ENCODE data around the gene CALML3. TPM values are rescaled to one million over a fixed set of nuclear protein-coding genes. Genes with fewer than 3 reads are reported as not detected.
A peak's percentile ranks its signal among the peaks of the same experiment; 100 is the strongest.

Gene CALML3
- polyA plus RNA-seq, 6 donors from 2014 or later, result not detected

DNA sequence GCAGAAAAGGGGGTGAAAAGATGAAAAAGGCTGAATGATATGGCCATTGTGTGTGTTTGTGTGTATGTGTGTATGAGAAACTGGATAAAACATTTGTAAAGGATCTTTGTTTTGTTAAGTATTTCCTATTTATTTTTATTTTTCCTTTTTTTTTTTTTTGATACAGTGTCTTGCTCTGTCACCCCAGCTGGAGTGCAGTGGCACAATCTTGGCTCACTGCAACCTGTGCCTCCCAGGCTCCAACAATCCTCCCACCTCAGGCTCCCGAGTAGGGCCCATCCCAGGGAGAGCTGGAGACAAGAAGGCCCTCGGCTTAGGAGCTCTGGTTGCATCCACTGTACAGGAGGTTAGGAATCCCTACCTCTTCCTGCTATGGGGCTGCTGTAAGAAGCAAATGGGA, 18.5 kb upstream of the CALML3 start:
- Mint-ChIP-seq H3K27ac (no peak overlapping the region), H3K4me3 (no peak overlapping the region), H3K36me3 (no peaks in the 10 kb centered on the region), H3K9me3 (no peaks in the 10 kb centered on the region), H3K27me3 (peaks cover 4 to 27% (median 26%) of the 10 kb centered on the region in 3 donors), H3K4me1 (no peaks in the 10 kb centered on the region)
- DNase-seq (no peak), ATAC-seq (ENCODE audit: low read depth in 2 of 2) (no peak)

DNA sequence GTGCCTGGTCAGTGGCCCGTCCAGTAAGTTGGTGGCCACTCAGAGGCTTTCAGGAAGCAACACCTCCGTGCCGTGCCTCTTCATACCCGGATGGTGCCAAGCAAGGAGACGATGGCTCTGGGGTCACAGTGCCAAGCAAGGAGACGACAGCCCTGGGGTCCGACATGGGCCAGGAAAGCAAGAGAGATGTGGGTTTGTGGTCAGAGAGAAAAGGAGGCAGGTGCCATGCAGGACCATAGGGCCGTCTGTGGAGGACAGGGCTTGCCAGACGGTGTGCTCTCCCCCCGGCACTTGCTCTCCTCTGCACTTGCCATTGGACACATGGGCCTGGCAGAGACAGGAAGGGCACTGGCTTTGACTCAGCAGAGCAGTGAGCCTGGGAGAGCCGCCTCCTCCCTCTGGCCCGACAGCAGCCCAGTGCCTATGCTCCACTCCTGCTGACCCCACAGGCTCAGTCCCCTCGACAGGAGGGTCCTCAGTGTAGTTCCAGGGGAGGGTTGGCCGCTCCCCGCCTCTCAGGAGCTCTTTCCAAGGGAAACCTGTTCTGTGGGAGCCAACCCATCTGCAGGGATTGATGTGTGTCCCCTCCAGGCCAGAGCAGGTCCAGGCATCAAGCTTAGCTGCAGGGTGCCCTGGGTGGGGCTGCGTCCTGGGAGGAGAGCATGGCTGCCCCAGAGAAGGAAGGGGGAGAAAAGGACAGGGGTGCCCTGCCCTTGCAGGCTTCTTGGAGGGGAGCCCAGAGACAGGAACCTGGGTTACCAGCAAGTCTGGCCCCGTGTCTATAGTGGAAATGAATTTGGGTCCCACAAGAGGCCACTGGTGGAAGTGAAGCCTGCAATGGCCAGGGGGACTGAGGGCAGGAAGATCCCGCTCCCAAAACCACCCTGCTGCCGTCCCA, 17.8 kb upstream of the CALML3 start:
- no peaks in the 10 kb centered on the region for H3K36me3 Mint-ChIP-seq
- no peaks in the 10 kb centered on the region for H3K9me3 Mint-ChIP-seq
- H3K4me3 Mint-ChIP-seq, result no peak overlapping the region
- ATAC-seq (ENCODE audit: low read depth in 2 of 2) (no peak), DNase-seq (no peak)
- no peaks in the 10 kb centered on the region for H3K4me1 Mint-ChIP-seq
- H3K27me3 Mint-ChIP-seq, result peaks cover 4 to 29% (median 28%) of the 10 kb centered on the region in 3 donors
- H3K27ac Mint-ChIP-seq, result peak overlapping the region in 1 of 6 donors; percentile 43

DNA sequence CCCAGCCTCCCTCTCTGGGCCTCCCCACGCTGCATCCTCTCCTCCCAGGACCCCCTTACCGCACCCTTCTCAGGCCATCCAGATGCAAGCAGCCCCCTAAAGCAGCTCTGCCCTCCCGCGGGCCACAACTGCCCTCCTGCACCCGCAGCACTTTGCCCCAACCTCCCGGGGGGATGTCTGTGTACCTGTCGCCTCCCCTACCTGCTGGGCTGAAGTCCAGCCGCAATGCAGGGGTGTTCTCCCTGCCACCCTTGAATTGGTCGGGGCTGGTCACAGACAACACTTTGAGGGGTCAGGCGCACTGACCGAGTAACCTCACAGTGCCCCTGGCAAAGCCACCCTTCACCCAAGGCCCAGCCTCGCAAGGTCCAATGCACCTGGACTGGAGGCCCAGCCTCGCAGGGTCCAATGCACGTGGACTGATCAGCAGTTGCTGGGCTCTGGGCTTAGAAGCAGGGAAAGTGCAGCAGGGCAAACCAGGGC, 17.1 kb upstream of the CALML3 start:
- Mint-ChIP-seq H3K27me3 (peaks cover 4 to 34% (median 32%) of the 10 kb centered on the region in 3 donors), H3K36me3 (no peaks in the 10 kb centered on the region), H3K4me3 (no peak overlapping the region), H3K9me3 (no peaks in the 10 kb centered on the region), H3K27ac (no peak overlapping the region), H3K4me1 (no peaks in the 10 kb centered on the region)
- DNase-seq, result no peak
- no peak for ATAC-seq (ENCODE audit: low read depth in 2 of 2)

DNA sequence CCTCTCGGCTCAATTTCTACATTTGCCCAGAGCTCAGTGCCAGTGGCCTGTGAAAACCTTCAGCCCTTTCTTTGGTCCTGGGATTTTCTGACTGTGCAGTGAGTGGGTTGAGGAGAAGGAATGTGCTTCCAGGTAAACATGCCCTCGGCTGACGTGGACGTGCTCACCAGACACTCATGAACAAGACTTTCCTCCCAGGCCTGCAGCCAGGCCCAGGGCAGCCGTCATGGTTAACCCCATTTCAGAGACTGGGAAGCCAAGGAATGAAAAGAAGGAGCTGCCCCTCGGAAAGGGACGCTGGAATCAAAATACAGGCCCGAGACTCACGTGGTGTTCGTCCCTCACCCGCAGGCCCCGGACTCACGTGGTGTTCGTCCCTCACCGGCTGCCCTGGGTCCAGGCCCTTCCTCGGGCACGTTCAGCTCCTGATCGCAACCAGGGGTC, 16.6 kb upstream of the CALML3 start:
- no peak overlapping the region for H3K4me3 Mint-ChIP-seq
- H3K27me3 Mint-ChIP-seq, result peaks cover 4 to 32% (median 31%) of the 10 kb centered on the region in 3 donors
- H3K27ac Mint-ChIP-seq, result no peak overlapping the region
- ATAC-seq (ENCODE audit: low read depth in 2 of 2) (no peak), DNase-seq (no peak)
- no peaks in the 10 kb centered on the region for H3K9me3 Mint-ChIP-seq
- no peaks in the 10 kb centered on the region for H3K4me1 Mint-ChIP-seq
- H3K36me3 Mint-ChIP-seq, result no peaks in the 10 kb centered on the region

DNA sequence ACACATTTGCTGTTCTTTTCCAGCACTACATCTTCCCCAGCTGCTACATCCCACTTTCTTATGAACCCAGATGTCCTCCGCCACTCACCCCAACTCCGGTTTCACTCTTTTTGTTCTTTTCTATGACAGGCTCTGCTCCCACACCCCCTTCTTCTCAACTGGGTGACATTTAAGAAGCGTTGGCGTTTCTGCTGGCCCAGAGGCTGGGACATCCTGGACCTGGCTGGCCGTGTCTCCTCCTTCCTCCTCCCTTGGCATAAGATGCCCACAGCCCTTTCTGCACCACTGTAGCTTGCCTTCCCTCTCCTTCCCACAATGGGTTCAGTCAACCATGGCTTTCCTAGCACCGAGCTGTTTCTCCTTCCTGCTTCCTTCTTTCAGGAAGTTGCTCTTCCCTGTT, 16.0 kb upstream of the CALML3 start:
- H3K27ac Mint-ChIP-seq, result peak overlapping the region in 1 of 6 donors; percentile 79
- peaks cover 8 to 26% (median 25%) of the 10 kb centered on the region in 3 donors for H3K27me3 Mint-ChIP-seq
- no peaks in the 10 kb centered on the region for H3K4me1 Mint-ChIP-seq
- no peaks in the 10 kb centered on the region for H3K9me3 Mint-ChIP-seq
- ATAC-seq (ENCODE audit: low read depth in 2 of 2) (no peak), DNase-seq (no peak)
- no peak overlapping the region for H3K4me3 Mint-ChIP-seq
- H3K36me3 Mint-ChIP-seq, result no peaks in the 10 kb centered on the region

DNA sequence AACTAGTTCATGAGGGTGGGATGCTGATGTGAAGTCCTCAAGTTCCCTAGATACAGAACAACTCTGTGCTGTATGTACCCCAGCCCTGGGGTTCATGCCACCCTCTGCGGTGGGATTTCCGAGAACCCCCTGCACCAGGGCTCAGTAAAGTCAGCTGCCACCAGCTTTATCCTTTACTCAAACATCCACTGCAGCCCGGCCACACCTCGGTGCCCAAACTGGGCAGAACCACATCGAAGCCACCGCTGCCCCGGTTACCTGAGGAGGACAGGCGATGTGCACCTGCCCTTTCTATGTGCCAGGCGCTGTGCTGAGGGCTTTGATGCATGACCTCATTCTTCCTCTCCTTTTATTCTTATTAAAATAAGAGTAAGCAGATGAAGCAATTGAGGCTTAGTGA, 15.5 kb upstream of the CALML3 start:
- Mint-ChIP-seq H3K27ac (no peak overlapping the region), H3K27me3 (peaks cover 8 to 21% (median 21%) of the 10 kb centered on the region in 3 donors), H3K36me3 (no peaks in the 10 kb centered on the region), H3K4me3 (no peak overlapping the region), H3K9me3 (no peaks in the 10 kb centered on the region), H3K4me1 (no peaks in the 10 kb centered on the region)
- no peak for ATAC-seq (ENCODE audit: low read depth in 2 of 2)
- DNase-seq, result no peak

DNA sequence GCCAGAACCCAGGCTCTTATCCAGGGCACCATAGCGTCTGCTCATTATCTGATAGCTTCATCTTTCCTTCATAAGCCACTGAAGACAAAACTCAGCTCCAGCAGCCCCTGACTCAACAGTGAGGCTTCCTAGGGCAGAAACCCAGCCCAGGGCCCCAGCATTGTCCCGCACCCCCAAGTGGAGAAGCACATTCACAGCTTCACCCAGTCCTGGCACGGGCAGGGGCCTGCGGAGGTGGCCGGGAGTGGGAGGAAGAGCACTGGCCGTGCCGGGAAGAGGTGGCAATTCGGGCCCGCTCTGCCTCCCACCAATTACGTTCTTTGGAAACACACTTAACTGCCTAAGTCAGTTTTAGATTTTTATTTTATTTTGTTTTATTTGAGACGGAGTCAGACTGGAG, 15.1 kb upstream of the CALML3 start:
- no peak for ATAC-seq (ENCODE audit: low read depth in 2 of 2)
- H3K9me3 Mint-ChIP-seq, result no peaks in the 10 kb centered on the region
- DNase-seq, result no peak
- H3K27ac Mint-ChIP-seq, result no peak overlapping the region
- no peak overlapping the region for H3K4me3 Mint-ChIP-seq
- H3K27me3 Mint-ChIP-seq, result peaks cover 8 to 21% (median 19%) of the 10 kb centered on the region in 3 donors
- no peaks in the 10 kb centered on the region for H3K36me3 Mint-ChIP-seq
- H3K4me1 Mint-ChIP-seq, result no peaks in the 10 kb centered on the region

DNA sequence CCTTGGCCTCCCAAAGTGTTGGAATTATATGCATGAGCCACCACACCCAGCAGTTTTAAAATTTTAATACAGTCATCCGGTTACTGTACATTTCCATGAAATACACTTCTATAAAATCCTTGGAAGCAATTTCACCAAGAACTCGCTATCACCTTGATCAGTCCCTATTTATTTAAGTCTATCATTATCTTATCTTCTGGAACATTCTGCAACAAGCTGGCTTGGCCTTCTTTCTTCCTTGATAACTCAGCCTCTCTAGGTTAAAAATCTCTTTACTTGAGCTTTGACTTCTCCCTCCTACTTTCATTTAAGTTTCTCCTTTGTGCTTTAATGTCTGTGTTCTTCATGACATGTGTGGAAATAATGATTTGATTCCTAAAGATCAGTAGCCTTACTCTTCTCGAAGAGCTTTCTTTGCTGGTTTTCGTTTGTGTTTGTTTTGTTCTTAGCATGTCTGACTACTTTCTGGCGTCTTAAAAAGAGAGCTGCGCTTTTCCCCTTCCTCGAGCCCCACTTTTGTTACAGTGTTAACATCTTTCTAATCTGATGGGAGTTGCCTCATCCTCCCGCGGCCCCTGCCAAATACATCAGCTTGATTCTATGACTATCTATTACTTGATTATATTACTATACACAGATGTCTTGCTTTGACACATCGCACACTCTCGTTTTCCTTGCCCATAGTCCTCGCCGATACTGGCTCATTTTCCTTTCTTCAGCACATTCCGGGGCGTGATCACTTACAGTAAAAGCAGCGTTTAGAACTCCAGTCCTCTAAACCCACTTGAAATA, 14.3 kb upstream of the CALML3 start:
- Mint-ChIP-seq H3K4me3 (no peak overlapping the region), H3K27me3 (peaks cover 6 to 26% (median 24%) of the 10 kb centered on the region in 3 donors), H3K36me3 (no peaks in the 10 kb centered on the region), H3K27ac (peak overlapping the region in 1 of 6 donors; percentile 57), H3K9me3 (no peaks in the 10 kb centered on the region), H3K4me1 (no peaks in the 10 kb centered on the region)
- ATAC-seq (ENCODE audit: low read depth in 2 of 2) (no peak), DNase-seq (no peak)

DNA sequence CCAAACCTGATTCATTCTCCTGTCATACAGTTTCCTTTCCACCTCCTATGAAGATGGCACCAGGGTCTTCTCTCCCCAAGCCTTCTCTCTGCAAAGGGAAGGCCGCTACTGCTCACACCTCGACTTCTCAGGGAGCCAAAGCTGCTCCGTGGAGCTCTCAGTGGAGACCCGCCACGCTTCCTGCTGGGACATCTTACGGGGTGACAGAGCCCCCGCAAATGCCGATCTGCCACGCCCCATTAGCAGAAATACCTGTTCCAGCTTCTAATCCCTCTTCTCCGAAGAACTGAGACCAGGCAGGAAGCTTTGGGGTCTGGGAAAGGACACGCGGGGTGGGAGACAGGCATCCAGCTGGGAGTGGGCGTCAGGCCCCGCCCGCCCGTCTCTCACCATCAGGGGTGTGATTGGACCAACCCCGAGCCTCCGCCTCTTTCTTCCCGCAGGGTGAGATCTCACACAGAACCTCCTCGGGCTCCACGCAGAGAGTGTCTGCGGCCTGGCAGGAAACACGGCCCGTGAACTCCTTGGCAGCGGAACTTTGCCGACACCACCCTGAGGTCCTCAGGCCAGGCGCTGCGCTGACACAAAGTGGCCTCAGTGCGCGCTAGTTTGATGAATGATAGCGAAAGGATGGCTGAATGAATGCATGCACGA, 13.4 kb upstream of the CALML3 start:
- DNase-seq, result no peak
- H3K4me3 Mint-ChIP-seq, result no peak overlapping the region
- peaks cover 10 to 33% (median 23%) of the 10 kb centered on the region in 3 donors for H3K27me3 Mint-ChIP-seq
- H3K9me3 Mint-ChIP-seq, result no peaks in the 10 kb centered on the region
- no peak for ATAC-seq (ENCODE audit: low read depth in 2 of 2)
- H3K4me1 Mint-ChIP-seq, result no peaks in the 10 kb centered on the region
- no peaks in the 10 kb centered on the region for H3K36me3 Mint-ChIP-seq
- peak overlapping the region in 1 of 6 donors; percentile 27 for H3K27ac Mint-ChIP-seq

DNA sequence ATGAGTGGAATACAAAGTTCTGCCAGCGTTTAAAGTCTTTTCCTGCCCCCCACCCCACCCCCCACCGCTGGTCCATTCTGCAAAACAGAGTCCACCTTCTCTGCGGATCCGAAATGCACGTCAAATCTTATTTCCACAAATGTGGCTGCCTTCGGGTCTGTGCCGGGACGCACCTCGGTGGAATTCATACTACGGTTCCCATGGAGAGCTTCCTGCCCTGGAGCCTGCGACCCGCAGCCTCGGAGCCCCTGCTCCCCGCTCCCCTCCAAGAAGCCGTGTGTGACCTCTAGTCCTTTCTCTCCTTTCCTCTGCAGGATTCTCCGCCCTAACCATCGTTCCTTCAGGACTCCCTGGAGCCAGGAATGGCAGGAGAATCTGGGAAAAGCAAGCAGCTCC, 12.9 kb upstream of the CALML3 start:
- Mint-ChIP-seq H3K4me1 (no peaks in the 10 kb centered on the region), H3K27me3 (peaks cover 10 to 38% (median 28%) of the 10 kb centered on the region in 3 donors), H3K36me3 (no peaks in the 10 kb centered on the region), H3K27ac (peak overlapping the region in 1 of 6 donors; percentile 54), H3K9me3 (no peaks in the 10 kb centered on the region), H3K4me3 (no peak overlapping the region)
- DNase-seq (no peak), ATAC-seq (ENCODE audit: low read depth in 2 of 2) (no peak)

DNA sequence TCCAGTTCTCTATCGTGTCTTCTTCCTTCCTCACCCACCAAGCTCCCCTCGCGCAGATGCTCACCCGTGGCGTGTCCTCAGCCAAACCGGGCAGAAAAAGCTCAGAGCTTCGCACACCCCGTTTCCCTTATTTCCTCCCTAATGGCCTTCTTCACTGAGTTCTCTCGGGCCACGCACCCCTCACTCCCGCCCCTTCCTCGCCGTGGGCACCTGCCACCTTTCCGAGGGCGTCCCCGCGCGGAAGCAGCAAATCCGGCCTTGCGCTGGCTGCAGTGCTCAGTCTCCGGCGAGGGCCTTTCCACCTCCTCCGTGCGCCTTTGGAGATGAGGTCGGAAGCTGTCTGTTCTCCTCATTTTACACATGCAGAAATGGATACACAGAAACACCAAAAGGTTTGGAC, 12.4 kb upstream of the CALML3 start:
- no peaks in the 10 kb centered on the region for H3K4me1 Mint-ChIP-seq
- no peak overlapping the region for H3K4me3 Mint-ChIP-seq
- no peak overlapping the region for H3K27ac Mint-ChIP-seq
- DNase-seq, result no peak
- no peak for ATAC-seq (ENCODE audit: low read depth in 2 of 2)
- no peaks in the 10 kb centered on the region for H3K36me3 Mint-ChIP-seq
- no peaks in the 10 kb centered on the region for H3K9me3 Mint-ChIP-seq
- H3K27me3 Mint-ChIP-seq, result peaks cover 10 to 39% (median 32%) of the 10 kb centered on the region in 3 donors

DNA sequence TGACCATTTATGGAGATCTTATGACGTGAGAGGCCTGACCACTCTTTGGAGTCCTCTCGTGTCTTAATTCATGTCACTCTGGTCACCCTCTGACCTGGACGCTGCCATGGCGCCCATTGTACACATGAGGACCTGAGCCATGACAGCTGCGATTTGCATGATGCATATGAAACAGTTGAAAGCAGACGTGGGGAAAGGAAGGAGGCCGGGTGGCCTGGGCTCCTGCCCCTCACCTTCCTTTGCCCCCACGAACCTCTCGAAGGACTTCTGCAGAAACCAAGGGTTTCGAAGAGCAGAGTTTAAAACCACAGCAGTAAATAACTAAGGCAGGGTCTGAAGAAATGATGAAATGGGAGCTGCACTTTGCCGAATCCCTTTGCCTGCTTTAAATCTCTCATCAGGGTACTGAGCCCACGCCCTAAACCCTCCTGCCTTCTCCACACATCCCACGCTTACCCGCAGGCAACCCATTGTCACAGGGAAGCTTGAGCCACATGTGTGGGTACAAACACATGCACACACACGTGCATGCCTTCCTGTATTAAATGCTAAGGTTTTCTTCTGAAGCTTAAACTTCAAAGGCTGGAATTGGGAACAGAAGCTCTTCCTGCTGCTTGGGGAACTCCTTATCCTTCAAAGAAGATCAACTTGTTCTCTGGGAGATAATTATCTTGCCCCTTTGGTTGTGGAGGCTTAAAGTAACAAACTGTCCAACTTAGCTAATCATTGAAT, 11.7 kb upstream of the CALML3 start:
- H3K36me3 Mint-ChIP-seq, result no peaks in the 10 kb centered on the region
- ATAC-seq (ENCODE audit: low read depth in 2 of 2) (no peak), DNase-seq (no peak)
- H3K4me3 Mint-ChIP-seq, result no peak overlapping the region
- H3K4me1 Mint-ChIP-seq, result no peaks in the 10 kb centered on the region
- no peaks in the 10 kb centered on the region for H3K9me3 Mint-ChIP-seq
- H3K27ac Mint-ChIP-seq, result no peak overlapping the region
- peaks cover 10 to 35% (median 32%) of the 10 kb centered on the region in 3 donors for H3K27me3 Mint-ChIP-seq
